ENCODE measurements around the gene GINS1. TPM values are rescaled to one million over a fixed set of nuclear protein-coding genes. Genes with fewer than 3 reads are reported as not detected.

GINS1 gene
- total and polyA plus RNA-seq, 2 of the 13 experiments (the other 11 are each of a cell fraction or from before 2014, with no cell fraction given), result 14.6 to 59.9 TPM

DNA sequence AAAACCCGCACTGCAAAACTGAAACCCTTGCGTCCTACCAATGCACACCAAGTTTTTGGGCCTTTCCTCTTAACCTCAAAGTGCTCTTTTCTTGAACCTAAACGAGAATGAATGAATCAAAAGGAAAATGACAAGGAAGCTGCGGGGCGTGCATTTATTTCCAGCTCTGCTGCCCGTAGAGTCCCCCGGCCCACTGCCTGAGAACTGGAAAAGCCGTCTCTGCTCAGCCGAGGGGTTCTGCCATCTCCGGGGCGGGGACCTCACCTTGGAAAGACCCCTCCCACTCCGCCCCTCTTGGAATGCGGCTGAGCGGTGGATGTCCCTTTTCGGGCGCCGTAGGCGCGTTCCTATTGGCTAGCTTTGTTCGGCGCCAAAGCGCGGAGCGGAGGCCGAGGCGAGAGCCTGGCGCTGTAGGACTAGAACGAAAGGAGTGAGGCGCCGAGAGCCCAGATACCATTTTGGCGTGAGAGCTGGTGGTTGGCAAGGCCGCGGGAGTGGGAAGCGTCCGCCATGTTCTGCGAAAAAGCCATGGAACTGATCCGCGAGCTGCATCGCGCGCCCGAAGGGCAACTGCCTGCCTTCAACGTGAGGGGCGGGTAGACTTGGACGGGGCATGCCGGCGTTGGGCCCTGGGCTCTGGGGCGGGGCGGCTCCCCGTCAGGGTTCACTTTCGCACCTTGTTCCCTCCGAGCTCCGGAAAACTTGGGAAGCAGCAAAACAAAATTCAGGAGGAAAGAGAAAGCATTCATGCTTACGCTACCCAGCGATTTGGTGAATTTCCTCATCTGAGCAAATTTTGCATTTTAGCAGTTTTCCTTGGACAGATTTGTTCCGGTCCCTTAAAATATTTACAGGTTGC, at the start of gene GINS1 (continued):
- no peak for TF ChIP-seq CENPX (CRISPR knock-in tag; IDR thresholded peaks at IDR 0.05)
- TF ChIP-seq, protein P1, sequence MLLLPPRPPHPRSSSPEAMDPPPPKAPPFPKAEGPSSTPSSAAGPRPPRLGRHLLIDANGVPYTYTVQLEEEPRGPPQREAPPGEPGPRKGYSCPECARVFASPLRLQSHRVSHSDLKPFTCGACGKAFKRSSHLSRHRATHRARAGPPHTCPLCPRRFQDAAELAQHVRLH (CRISPR knock-in tag; IDR thresholded peaks at IDR 0.05; ENCODE audit: borderline replicate concordance, low read depth), result peak; percentile 98; the same call in 1 of the 2 replicates
- TF ChIP-seq STAG1 (CRISPR knock-in tag; IDR thresholded peaks at IDR 0.05), result peak; percentile 41
- peak; percentile 95 for TF ChIP-seq ZNF564 (CRISPR knock-in tag; IDR thresholded peaks at IDR 0.05)
- TF ChIP-seq ZKSCAN8 (CRISPR knock-in tag; IDR thresholded peaks at IDR 0.05; ENCODE audit: borderline replicate concordance), result peak; percentile 62
- TF ChIP-seq NFKB2 (CRISPR knock-in tag; IDR thresholded peaks at IDR 0.05; ENCODE audit: borderline replicate concordance), result peak; percentile 100
- TF ChIP-seq MTERF4 (CRISPR knock-in tag; IDR thresholded peaks at IDR 0.05), result peak; percentile 98
- TF ChIP-seq TAF1 (CRISPR knock-in tag; IDR thresholded peaks at IDR 0.05), result peak; percentile 97
- peak; percentile 96 for TF ChIP-seq U2AF1 (optimal IDR thresholded peaks at IDR 0.05; ENCODE audit: low read depth, low read length)
- TF ChIP-seq ZNF441 (CRISPR knock-in tag; IDR thresholded peaks at IDR 0.05; ENCODE audit: borderline replicate concordance), result peak; percentile 94
- TF ChIP-seq, protein P2, sequence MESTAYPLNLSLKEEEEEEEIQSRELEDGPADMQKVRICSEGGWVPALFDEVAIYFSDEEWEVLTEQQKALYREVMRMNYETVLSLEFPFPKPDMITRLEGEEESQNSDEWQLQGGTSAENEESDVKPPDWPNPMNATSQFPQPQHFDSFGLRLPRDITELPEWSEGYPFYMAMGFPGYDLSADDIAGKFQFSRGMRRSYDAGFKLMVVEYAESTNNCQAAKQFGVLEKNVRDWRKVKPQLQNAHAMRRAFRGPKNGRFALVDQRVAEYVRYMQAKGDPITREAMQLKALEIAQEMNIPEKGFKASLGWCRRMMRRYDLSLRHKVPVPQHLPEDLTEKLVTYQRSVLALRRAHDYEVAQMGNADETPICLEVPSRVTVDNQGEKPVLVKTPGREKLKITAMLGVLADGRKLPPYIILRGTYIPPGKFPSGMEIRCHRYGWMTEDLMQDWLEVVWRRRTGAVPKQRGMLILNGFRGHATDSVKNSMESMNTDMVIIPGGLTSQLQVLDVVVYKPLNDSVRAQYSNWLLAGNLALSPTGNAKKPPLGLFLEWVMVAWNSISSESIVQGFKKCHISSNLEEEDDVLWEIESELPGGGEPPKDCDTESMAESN (CRISPR knock-in tag; conservative IDR thresholded peaks at IDR 0.05), result peak; percentile 100
- peak; percentile 96 for TF ChIP-seq ERF (CRISPR knock-in tag; IDR thresholded peaks at IDR 0.05)
- TF ChIP-seq ZNF468 (CRISPR knock-in tag; IDR thresholded peaks at IDR 0.05), result peak; percentile 89; the same call in 1 of the 2 replicates
- peak; percentile 98; the same call in 1 of the 2 replicates for TF ChIP-seq ZNF678 (CRISPR knock-in tag; IDR thresholded peaks at IDR 0.05)
- TF ChIP-seq ZNF607 (CRISPR knock-in tag; IDR thresholded peaks at IDR 0.05; ENCODE audit: borderline replicate concordance), result peak; percentile 90; the same call in 1 of the 2 replicates
- TF ChIP-seq ZFP91 (CRISPR knock-in tag; IDR thresholded peaks at IDR 0.05; ENCODE audit: borderline replicate concordance), result peak; percentile 98
- TF ChIP-seq ZHX1 (CRISPR knock-in tag; IDR thresholded peaks at IDR 0.05; ENCODE audit: low read depth), result peak; percentile 90

Data from HepG2 (cell line).